Globus pallidus (tissue), 1 donor: ENCODE results near the gene SLA2.
A peak's percentile ranks its signal among the peaks of the same experiment; 100 is the strongest.
"Not testable (repeated sequence)": the region's sequence is repeated elsewhere in the genome, so short reads cannot be mapped to it uniquely, and the experiment has no call there.

ENCODE experiments used
- DNase-seq: peaks from one replicate; pipeline ENCODE4 v3.0.0-alpha.2; 2015; ENCODE audit warnings: low spot score

The SLA2 gene, protein sequence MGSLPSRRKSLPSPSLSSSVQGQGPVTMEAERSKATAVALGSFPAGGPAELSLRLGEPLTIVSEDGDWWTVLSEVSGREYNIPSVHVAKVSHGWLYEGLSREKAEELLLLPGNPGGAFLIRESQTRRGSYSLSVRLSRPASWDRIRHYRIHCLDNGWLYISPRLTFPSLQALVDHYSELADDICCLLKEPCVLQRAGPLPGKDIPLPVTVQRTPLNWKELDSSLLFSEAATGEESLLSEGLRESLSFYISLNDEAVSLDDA

DNA sequence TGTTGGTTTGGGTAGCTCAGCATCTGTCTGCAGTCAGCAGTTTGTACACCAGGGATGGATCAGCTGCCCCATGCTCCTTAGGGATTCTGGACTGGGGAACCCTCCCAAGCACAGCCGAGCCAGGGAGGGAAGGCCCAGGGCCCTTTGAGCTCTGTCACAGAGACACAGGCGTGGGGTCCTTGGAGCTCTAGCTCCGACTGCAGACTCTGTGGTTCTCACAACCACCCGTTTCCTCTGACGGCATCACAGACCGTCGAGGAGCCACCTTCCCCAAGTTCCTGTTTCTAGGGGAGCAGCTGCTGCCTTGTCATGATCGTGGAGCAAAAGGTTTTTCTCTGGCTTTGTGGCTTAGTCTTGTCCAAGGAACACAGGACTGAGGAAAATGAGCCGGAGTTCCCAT lies at the start of gene SLA2:
Gene SLA2 (minus strand): TSS at position 199 of the 400 bp plus-strand sequence. CDS start 4,861 bp downstream, outside the sequence.
- DNase-seq = no peak

DNA sequence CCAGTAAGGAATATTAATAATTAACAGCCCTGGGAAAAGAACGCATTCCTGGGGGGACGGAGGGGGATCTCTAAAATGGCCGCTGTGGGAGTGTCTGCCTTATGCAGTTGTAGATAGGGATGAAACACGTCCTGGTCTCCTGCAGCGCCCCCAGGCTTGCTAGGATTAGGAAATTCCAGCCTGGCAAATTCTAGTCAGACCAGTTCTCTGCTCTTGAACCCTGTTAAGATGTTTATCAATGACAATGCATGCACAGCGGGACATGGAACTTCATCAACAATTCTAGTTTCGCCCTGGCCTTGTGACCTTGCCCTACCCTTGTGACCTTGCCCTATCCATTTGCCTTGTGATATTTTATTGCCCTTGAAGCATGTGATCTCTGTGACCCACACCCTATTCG lies 49.5 kb upstream of the SLA2 start:
- not testable (repeated sequence) for DNase-seq

DNA sequence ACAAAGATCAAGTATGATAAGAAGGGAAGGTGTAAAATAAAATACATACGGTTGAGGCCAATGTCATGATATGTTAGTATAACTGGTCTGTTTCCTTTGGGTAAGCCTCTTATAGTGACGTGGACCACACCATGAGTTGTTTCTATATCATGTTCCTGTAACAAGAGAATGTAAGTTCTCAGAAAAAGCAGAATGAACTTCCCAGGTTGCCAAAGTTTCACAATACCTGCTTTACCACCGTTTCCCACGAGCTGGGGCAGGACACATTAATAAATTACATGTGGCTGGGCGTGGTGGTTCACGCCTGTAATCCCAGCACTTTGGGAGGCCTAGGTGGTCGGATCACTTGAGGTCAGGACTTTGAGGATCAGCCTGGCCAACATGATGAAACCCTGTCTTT lies 42.6 kb upstream of the SLA2 start:
- no peak for DNase-seq

DNA sequence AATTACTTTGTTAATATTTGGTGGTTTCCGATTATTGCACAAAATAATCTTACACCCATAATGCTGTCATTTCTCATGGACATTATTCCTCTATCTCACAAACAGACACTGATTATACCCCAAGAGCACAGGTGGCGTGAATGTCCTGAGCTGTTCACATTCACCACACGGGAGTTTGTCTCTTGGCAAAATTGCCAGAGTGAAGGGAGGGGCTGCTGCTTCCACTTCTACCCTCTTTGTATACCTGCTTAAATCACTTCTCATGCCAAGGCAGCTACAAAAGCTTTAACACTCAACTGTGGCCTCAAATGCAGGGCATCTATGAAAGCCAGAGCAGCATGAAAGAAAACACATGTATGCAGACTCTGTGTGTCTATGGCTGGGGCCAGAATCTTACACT lies 41.9 kb upstream of the SLA2 start:
- DNase-seq = no peak

DNA sequence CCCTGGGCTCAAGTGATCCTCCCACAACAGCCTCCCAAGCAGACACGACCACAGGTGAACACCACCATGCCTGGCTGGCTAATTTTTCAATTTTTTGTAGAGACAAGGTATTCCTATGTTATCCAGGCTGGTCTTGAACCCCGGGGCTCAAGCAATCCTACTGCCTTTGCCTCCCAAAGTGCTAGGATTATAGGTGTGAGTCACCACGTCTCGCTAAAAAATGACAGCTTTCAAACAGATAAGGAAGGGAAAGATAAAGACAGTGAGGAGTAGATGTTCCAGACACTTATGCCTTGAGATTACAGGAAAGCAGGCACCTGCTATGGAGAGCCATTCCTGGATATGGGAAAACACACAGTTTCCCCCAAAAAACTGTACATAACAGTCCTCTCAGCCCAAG lies 40.9 kb upstream of the SLA2 start:
- DNase-seq = no peak

DNA sequence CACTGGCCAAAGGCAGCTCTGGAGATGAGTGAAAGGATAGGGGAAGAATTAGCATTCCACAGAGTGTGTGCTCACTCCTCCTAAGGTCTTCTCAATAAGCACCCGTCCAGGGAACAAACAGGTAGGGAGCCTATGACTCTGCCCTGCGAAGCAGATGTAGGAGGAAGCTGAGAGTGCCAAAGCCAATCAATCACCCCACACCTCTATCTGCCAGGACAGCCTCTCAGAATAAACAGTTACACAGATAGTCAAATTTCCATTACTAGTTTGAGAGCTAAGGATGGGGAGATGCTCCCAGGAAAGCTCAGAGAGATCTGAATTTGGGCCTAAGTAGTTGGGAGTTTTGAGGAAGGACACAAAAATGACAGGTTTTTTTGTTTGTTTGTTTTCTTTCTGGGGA lies 40.5 kb upstream of the SLA2 start:
- DNase-seq = no peak

DNA sequence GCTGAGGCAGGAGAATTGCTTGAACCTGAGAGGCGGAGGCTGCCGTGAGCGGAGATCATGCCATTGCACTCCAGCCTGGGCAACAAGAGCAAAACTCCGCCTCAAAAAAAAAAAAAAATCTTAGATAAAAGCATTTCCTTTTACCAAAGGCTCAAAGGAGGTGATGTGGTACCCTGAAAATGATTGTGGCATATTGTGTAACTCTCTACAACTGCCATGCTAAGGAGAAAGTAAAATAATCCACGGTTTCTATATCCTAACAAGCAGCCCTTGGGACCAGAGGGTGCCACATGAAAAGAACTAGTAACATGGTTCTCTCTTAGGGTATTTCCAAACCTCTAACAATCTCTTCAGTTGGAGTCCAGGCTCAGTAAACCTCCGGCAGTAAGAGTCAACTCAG lies 38.8 kb upstream of the SLA2 start:
- DNase-seq = no peak

DNA sequence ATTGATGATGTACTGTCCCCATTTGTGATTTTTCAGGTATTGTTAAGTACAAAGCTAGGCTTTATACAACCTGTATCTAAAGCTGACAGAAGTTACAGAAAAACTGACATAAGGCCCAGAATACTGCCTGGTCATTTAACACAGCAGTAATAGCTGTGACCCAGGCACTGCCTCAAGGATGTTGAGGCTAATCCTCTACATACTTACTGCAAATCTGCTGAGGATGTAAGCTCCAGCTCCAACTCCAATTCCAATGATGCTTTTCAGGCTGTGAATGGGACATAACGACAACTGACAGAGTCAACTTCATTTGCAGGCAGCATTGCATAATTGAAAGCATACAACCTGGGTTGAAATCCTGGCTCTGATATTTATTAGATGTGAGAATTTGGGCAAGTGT lies 36.3 kb upstream of the SLA2 start:
- no peak for DNase-seq

DNA sequence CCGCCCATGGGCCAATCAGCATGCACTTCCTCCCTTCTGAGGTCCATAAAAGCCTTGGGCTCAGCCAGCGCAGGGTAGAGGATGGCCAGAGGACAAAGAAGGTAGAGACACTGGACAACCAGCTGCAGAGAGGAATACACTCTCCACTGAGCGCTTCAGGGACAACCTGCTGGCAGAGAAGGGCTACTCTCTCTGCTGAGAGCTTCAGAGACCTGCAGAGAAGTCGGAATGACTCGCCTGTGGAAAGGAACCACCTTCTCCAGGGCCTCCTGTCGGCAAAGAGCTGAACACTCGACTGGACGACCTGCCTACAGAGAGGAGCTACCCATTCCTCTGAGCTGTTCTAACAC lies 31.4 kb upstream of the SLA2 start:
- no peak for DNase-seq

DNA sequence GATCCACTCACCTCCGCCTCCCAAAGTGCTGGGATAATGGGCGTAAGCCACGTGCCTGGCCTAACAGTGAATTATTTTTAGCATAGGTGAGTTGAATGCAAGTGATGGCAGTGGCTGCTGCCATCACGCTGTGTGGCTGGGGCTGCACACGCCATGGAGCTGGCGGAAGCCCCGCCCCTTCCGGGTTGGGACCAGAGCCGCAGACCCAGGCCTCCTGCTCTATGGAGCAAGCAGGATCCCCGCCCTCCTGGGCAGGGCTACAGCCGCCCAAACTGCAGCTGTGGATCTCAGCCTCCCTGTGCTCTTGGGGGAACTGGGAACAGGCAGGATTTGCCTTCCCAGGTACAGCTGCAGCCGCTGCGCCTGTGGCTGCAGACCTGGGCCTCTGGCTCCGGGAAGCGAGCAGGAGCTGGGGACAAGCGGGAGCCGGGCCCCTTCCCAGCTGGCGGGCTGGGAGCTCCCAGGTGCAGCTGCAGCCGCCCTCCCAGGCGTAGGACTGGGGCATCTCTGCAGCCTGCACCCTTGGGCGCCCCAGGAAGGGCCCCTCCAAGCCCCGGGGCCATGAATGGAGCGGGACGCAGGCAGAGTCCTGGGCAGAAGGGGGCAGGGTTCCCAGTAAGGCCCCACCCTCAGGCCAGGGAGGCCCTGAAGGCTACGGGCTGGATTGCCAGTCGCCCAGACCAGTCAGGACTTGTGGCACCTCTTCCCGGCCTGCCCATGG lies 30.9 kb upstream of the SLA2 start:
- no peak for DNase-seq

DNA sequence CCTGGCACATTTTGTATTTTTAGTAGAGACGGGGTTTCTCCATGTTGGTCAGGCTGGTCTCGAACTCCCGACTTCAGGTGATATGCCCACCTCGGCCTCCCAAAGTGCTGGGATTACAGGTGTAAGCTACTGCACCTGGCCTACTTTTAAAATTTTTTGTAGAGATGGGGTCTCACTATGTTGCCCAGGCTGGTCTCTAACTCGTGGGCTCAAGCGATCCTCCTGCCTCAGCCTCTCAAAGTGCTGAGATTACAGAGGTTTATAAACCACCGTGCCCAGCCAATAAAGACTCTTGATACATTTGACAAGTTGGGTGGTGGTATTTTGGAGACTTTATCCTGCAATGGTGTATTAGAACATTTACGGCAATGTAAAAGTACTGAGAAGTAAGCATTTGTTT lies 29.5 kb upstream of the SLA2 start:
- DNase-seq = not testable (repeated sequence)

DNA sequence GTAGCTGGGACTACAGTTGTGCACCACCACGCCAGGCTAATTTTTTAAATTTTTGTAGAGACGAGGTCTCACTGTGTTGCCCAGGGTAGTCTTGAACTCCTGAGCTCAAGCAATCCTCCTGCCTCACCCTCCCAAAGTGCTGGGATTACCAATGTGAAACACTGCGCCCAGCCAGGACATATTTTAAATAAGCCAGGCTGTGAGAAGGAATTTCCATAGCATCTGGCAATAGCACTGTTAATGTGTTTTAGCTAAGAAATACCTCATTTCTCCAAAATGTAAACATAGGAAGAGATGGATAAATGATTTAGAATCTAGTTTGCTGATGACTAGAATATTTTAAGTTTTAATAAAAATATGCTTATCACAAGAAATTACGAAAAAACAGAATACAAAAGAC lies 27.0 kb upstream of the SLA2 start:
- DNase-seq = no peak

DNA sequence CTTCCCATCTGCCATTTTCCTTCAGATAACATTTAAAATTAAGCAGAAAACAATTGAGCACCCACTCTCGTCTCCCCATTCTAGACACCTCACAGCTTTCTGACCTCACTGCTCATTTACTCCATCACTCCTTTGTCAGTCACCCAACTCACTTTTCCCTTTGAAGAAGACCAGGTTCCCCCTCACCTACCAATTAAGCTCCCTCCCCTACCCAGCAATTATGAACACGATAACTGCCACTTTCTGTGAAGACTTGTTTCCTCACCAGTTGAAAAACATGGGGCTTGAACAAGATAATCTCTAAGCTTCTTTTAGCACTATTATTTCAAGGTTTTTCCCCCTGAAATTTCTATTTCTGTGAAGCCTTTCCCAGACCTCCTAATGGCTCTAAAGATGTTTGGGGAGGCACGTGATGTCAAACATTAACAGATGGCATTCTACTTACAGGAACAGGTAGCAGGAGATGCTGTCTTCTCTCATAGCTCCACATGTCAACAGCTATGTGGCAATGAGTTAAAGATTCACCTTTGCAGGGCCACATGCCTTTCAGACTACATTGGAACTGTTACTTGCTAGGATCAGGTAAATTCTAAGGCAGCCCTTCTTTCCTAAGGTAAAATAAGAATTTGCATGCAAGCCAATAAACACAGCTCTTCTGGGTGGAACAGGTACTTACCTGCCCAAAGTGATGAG lies 24.8 kb upstream of the SLA2 start:
- DNase-seq = no peak

DNA sequence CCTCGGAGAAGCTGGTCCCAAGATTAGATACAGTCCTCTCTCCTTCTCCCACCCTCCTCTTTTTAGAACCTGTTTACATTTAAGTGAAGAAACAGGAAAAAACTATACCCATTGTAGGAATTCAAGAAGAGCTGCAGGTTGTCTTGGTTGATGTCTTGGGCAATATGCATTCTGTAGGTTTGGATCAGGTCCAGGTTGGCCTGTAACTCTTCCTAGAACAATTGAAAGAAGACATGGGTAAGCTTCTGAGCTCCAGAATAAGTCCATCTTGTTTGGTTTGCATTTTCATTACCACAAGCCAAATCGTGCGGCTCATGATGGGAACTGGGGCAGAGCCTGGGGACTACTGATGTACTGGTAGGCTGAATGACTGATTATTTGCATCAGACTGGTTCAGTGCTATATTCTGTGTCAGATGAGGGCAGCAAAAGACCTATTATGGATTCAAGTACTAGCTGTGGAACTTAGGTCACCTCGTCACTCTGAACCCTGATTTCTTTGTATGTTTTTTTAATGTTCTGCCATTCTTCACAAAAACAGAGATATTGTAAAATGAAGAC lies 20.3 kb upstream of the SLA2 start:
- peak; percentile 8 for DNase-seq

DNA sequence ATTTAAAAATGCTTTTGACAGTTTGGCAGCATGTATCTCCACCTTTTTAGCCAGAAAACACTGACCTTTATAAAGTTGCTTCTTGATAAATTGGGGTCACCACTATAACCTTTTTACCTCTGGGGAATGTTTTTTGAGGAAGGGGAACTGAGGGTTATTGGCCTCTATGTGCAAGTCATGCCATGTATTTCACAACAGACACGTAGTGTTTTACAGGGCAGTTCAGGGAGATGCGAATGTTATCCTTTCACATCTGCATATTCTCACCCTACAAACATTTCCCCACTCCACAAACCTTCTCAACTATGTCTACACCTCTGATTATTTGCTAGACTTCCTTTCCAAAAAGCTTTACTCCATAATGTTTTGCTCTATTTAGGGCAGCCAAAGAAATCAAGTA lies 17.0 kb upstream of the SLA2 start:
- no peak for DNase-seq

DNA sequence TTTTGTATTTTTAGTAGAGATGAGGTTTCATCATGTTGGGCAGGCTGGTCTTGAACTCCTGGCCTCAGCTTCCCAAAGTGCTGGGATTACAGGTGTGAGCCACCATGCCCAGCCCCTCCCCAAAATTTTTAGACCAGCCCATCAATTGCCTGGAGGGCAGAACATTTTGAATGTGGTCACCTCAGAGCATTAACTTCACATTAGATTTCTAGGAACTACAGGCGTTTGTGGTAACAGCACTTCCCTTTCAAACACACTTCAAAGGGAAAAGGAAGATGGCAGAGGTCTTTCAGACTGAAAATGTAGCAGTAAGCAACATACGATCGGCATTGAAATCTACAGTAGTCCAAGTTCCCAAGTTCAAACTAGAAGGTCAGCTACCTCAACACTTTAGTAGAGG lies 12.3 kb upstream of the SLA2 start:
- no peak for DNase-seq

DNA sequence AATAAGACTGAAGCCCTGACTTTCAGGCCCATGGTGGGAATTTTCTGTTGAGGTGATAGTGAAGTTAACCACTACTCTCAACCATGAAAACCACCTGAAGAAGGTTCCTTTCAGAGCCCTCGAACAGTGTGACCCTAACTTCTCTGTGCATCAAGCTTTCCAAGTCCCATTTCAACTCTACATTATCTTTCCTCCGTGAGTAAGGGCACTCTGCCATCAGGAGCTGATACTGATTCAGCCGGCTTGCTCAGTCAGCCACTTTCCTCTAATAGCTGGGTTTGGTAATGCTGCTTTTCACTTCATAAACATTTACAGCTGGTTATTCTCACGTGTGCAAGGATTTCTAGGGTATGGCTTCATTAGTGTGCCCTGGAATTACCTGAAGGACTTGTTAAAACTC lies 10.7 kb upstream of the SLA2 start:
- DNase-seq = no peak

DNA sequence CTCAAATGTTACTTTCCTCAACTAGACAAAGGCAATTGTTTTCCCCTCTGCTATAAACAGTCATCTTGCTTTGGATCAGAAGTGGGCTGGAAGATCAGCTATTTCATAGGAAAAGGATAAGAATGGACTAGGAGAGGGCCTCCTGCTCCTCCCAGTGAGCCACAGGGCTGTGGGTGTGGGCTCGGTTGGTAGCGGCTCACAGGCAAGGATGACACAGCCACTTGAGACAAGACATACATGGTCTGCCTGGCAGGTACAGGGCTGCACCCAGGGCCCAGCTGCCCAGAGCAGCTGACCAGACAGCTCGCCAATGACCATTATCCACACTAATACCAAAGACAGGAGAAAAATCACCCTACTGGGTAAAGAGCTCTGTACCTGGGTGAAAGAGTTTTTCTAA lies 9.0 kb upstream of the SLA2 start:
- no peak for DNase-seq

DNA sequence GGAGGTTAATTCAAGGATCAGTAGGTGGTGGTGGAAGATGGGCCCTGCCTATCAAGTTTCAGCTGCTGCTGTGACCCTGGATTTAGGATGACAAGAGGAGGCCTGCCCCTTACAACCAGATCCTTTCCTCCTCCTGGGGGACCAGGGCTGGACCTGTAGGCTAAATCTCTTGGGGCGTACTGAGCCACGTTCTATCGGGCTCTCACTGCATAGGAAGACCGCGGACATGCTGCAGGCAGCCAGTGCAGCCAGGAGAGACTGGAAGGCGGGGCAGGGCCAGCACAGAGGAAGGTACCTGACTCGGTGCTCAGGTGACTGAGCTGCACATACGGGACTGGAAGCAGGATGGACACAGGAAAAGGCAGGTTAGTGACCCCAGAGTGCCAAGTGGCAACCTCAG lies 8.5 kb upstream of the SLA2 start:
- DNase-seq = no peak

DNA sequence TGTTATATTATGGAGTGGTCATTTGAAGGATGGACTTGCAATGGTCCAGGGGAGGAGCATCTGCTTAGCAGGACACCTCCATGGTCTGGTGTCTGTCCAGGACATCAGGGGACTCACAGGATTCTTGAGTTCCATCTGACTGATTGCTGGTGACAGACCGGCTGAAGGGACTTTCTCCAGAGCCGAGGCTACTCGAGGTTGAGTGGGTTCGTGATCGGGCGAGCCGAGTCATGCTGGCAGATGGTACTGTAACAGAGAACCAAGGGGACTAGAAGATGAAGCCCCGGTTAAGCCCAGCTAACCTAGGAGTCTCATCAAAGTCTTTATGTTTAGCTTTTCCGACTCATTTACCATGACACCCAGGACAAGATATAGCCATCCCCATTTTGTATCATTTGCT lies 7.5 kb upstream of the SLA2 start:
- DNase-seq = no peak

DNA sequence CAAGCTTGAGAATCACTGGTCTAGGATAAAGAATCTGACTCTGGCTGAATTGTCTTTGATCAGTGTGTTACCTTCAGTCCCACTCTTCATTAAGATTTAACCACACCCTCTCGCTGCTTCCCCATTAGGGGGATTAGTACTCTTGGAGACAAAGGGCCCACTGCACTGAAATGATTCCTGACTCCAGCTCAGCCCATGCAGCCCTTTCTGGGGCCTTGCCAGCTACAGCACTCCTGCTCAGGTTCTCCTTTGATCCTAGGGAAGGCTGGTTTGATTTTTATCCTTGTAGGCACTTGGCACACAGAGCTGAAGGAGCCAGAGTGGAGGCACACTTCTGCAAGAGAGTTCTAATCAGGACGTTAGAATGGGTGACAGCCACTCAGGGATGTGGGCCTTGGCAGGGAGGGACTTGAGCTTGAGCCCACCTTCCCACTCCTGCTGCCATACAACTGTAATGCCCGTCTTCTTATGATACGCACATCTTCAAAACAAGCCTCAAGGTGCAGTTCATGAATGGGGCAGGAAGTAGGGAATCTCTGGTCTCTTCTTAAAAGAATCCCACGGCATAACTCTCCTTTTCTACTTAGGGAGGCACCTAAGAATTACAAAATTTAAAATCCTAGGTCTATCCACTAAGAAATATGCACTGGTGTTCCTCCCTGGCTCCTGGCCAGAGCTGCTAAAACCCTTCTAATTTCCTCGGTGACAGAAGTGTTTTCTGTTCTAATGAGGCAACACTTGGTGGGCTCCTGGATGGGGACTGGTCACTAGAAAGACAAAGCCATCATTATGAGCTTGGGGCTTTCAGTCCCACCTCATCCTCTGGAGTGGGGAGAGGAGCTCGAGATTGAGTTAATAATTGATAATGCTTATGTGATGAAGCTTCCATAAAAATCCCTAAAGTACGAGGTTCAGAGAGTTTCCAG lies 1.5 kb upstream of the SLA2 start:
- DNase-seq = no peak

DNA sequence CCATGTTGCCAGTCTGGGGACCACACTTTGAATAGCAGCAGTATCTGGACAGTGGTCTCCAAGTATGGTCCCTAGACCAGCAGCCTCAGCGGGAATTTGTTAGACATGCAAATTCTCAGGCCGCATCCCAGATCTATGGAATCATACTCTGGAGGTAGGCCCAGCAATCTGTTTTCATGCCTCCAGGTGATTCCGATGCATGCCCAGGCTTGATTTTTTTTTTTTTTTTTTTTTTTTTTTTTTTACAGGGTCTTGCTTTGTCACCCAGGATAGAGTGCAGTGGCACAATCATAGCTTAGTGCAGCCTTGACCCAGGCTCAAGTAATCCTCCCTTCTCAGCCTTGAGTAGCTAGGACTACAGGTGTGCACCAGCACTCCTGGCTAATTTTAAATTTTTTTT lies 682 bp upstream of the SLA2 start:
- no peak for DNase-seq
